HFFc6 (cell line): Measurements from ENCODE around the gene LNPK. TPM values are rescaled to one million over a fixed set of nuclear protein-coding genes. Genes with fewer than 3 reads are reported as not detected.
A peak's percentile ranks its signal among the peaks of the same experiment; 100 is the strongest.
"Not testable (repeated sequence)": the region's sequence is repeated elsewhere in the genome, so short reads cannot be mapped to it uniquely, and the experiment has no call there.

Experiments used
- DNase-seq: peaks from one replicate; pipeline ENCODE4 v3.0.0-alpha.2; 2018
- H3K27ac Mint-ChIP-seq: 2 replicates; pipeline ENCODE4 v1.8.0; 2020; ENCODE audit warnings: mild to moderate bottlenecking, mixed read lengths
- H3K27me3 Mint-ChIP-seq: 2 replicates; pipeline ENCODE4 v1.8.0; 2021; ENCODE audit warnings: mild to moderate bottlenecking, moderate library complexity, mixed read lengths; ENCODE audit not compliant: insufficient read depth
- H3K36me3 Mint-ChIP-seq: 2 replicates; pipeline ENCODE4 v1.8.0; 2021; ENCODE audit warnings: low read depth, mixed read lengths
- H3K4me1 Mint-ChIP-seq: 2 replicates; pipeline ENCODE4 v1.8.0; 2020; ENCODE audit warnings: low read depth, mixed read lengths
- H3K4me3 Mint-ChIP-seq: 2 replicates; pipeline ENCODE4 v1.8.0; 2020; ENCODE audit warnings: mild to moderate bottlenecking, moderate library complexity, mixed read lengths
- H3K9me3 Mint-ChIP-seq: 2 replicates; pipeline ENCODE4 v1.8.0; 2020; ENCODE audit warnings: mild to moderate bottlenecking, mixed read lengths
- total RNA-seq, 6 experiments: library from RNA; stranded (reverse); fragmentation: NEBNext Ultra II Directional; extraction: Animal tissue kit (Norgen Biotek cat#: 25700); gene quantifications; 2 replicates in 1 of 6; 3 replicates in 5 of 6; pipeline ENCODE4 v1.2.3, GENCODE V29; 2021
- TF ChIP-seq, protein P1 (sequence below): fragments of 200-600 bp; sonication (generic); IDR thresholded peaks from 2 replicates; pipeline ENCODE4 v1.5.0; 2021; ENCODE audit warnings: antibody characterized with exemption, mild to moderate bottlenecking

Gene LNPK
- total RNA-seq, 6 experiments from 2014 or later, result 54.9 to 78.3 (median 61.3) TPM

DNA sequence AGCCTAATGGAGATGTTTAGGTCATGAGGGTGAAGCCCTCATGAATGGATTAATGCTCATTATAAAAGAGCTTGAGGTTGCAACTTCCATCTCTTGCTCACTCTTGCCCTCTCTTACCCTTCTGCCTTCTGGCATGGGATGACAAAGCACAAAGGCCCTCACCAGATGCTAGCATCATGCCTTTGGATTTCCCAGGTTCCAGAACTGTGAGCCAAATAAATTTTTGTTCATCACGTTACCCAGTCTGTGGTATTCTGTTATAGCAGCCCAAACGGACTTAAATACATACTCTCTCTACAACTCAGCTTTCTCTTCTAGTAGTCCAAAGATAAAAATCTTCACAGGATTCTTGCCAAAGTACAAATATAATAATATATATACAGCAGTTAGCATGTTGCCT, 75.8 kb downstream of the LNPK start:
- no peaks in the 10 kb centered on the region for H3K9me3 Mint-ChIP-seq
- H3K27ac Mint-ChIP-seq, result peak overlapping the region; percentile 77
- TF ChIP-seq, protein P1, sequence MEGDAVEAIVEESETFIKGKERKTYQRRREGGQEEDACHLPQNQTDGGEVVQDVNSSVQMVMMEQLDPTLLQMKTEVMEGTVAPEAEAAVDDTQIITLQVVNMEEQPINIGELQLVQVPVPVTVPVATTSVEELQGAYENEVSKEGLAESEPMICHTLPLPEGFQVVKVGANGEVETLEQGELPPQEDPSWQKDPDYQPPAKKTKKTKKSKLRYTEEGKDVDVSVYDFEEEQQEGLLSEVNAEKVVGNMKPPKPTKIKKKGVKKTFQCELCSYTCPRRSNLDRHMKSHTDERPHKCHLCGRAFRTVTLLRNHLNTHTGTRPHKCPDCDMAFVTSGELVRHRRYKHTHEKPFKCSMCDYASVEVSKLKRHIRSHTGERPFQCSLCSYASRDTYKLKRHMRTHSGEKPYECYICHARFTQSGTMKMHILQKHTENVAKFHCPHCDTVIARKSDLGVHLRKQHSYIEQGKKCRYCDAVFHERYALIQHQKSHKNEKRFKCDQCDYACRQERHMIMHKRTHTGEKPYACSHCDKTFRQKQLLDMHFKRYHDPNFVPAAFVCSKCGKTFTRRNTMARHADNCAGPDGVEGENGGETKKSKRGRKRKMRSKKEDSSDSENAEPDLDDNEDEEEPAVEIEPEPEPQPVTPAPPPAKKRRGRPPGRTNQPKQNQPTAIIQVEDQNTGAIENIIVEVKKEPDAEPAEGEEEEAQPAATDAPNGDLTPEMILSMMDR, result no peak
- peaks cover 45% of the 10 kb centered on the region for H3K36me3 Mint-ChIP-seq
- H3K4me1 Mint-ChIP-seq, result peaks cover 54% of the 10 kb centered on the region
- DNase-seq, result peak; percentile 89
- H3K4me3 Mint-ChIP-seq, result no peak overlapping the region
- H3K27me3 Mint-ChIP-seq, result no peaks in the 10 kb centered on the region

DNA sequence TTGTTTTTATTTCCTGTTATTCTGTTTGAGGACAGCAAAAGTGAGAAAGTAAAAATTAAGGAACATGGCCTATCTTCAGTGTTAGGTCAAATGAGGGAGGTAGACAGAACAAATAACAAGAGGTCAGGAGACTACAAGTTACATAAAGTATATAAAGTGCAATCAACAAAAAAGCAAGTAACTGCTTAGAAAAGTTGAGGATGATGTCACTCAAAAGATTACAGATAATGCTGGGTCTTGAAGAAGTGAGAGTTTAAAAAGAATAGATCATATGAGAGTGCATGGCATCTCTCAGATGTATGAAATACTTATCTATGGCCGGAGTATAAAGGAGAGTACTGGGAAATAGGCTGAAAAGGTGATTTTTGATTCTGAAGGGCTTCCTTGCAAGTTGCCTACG, 79.9 kb downstream of the LNPK start:
- no peak overlapping the region for H3K4me3 Mint-ChIP-seq
- no peaks in the 10 kb centered on the region for H3K27me3 Mint-ChIP-seq
- no peak overlapping the region for H3K27ac Mint-ChIP-seq
- no peak for DNase-seq
- H3K9me3 Mint-ChIP-seq, result no peaks in the 10 kb centered on the region
- H3K36me3 Mint-ChIP-seq, result peaks cover 36% of the 10 kb centered on the region
- H3K4me1 Mint-ChIP-seq, result peaks cover 28% of the 10 kb centered on the region
- TF ChIP-seq, protein P1, result no peak

GRCh38 chr2:175918935-175919334, 83.1 kb downstream of the LNPK start:
- Mint-ChIP-seq H3K9me3 (no peaks in the 10 kb centered on the region), H3K36me3 (peaks cover 12% of the 10 kb centered on the region; the same call in 1 of the 2 replicates), H3K4me3 (no peak overlapping the region), H3K27ac (no peak overlapping the region), H3K27me3 (no peaks in the 10 kb centered on the region), H3K4me1 (peaks cover 18% of the 10 kb centered on the region)
- no peak for DNase-seq
- TF ChIP-seq, protein P1, result no peak

GRCh38 chr2:175914846-175915245, 87.2 kb downstream of the LNPK start:
- peak; percentile 8 for DNase-seq
- H3K4me3 Mint-ChIP-seq, result no peak overlapping the region
- TF ChIP-seq, protein P1, result no peak
- no peaks in the 10 kb centered on the region; the same call in 1 of the 2 replicates for H3K9me3 Mint-ChIP-seq
- H3K36me3 Mint-ChIP-seq, result no peaks in the 10 kb centered on the region
- H3K27me3 Mint-ChIP-seq, result no peaks in the 10 kb centered on the region; the same call in 1 of the 2 replicates
- peaks cover 18% of the 10 kb centered on the region for H3K4me1 Mint-ChIP-seq
- no peak overlapping the region for H3K27ac Mint-ChIP-seq

- H3K27me3 Mint-ChIP-seq, DNase-seq, H3K27ac Mint-ChIP-seq: not testable (repeated sequence)
Observed at GRCh38 chr2:175913849-175914743, 88.0 kb downstream of the LNPK start.

DNA sequence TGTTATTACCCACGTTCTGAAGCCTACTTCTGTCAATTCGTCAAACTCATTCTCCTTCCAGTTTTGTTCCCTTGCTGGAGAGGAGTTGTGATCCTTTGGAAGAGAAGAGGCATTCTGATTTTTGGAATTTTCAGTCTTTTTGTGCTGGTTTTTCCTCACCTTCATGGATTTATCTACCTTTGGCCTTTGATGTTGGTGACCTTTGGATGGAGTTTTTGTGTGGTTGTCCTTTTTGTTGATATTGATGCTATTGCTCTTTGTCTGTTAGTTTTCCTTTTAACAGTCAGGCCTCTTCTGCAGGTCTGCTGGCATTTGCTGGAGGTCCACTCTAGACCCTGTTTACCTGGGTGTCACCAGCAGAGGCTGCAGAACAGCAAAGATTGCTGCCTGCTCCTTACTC, 88.8 kb downstream of the LNPK start:
- H3K4me1 Mint-ChIP-seq, result peaks cover 18% of the 10 kb centered on the region
- not testable (repeated sequence) for H3K27me3 Mint-ChIP-seq, H3K9me3 Mint-ChIP-seq, DNase-seq, H3K4me3 Mint-ChIP-seq, H3K27ac Mint-ChIP-seq, H3K36me3 Mint-ChIP-seq

More at GRCh38 chr2:175913849-175914743, 88.0 kb downstream of the LNPK start:
- not testable (repeated sequence) for H3K4me3 Mint-ChIP-seq, H3K36me3 Mint-ChIP-seq, H3K9me3 Mint-ChIP-seq
- H3K4me1 Mint-ChIP-seq, result peaks cover 18% of the 10 kb centered on the region
